AML-193 (cell line): Measurements from ENCODE around the gene ASB2.
A peak's percentile ranks its signal among the peaks of the same experiment; 100 is the strongest.

Source experiments
- DNase-seq, 2 experiments: peaks; one replicate each; lab custom pipeline; 2025; lab: John Stamatoyannopoulos, UW

ASB2 gene

GRCh38 chr14:94000267-94000666 lies 23.9 kb upstream of the ASB2 start:
- no peak for DNase-seq

- no peak for DNase-seq
Observed at GRCh38 chr14:93999573-93999972, 23.2 kb upstream of the ASB2 start.

- no peak for DNase-seq
Observed at GRCh38 chr14:93998871-93999403, 22.6 kb upstream of the ASB2 start.

- DNase-seq: no peak
Observed at GRCh38 chr14:93997916-93998870, 21.8 kb upstream of the ASB2 start.

- DNase-seq: no peak
Observed at GRCh38 chr14:93997082-93997481, 20.7 kb upstream of the ASB2 start, which contains the start of gene CCDC197. Gene CCDC197, plus strand, starts transcription at chr14:93997301. Its CDS starts 831 bp downstream, at chr14:93998132.

GRCh38 chr14:93996130-93996695 lies 19.8 kb upstream of the ASB2 start:
- DNase-seq: no peak

- no peak for DNase-seq
Observed at GRCh38 chr14:93994919-93995682, 18.7 kb upstream of the ASB2 start.

- DNase-seq: no peak
Observed at GRCh38 chr14:93993382-93993781, 17.0 kb upstream of the ASB2 start.

- DNase-seq: no peak
Observed at GRCh38 chr14:93991649-93992048, 15.3 kb upstream of the ASB2 start.

- no peak for DNase-seq
Observed at GRCh38 chr14:93991212-93991611, 14.8 kb upstream of the ASB2 start.

GRCh38 chr14:93989939-93990338 lies 13.6 kb upstream of the ASB2 start:
- peak; percentile 11 to 18 for DNase-seq

GRCh38 chr14:93987815-93988476 lies 11.6 kb upstream of the ASB2 start:
- no peak for DNase-seq

GRCh38 chr14:93987376-93987775 lies 11.0 kb upstream of the ASB2 start:
- no peak for DNase-seq

- DNase-seq: no peak
Observed at GRCh38 chr14:93986955-93987354, 10.6 kb upstream of the ASB2 start.

- peak; percentile 5 to 12 for DNase-seq
Observed at GRCh38 chr14:93984987-93985410, 8.6 kb upstream of the ASB2 start.

- DNase-seq: no peak
Observed at GRCh38 chr14:93984070-93984469, 7.7 kb upstream of the ASB2 start.

- no peak for DNase-seq
Observed at GRCh38 chr14:93982230-93983007, 6.0 kb upstream of the ASB2 start.

- no peak for DNase-seq
Observed at GRCh38 chr14:93981316-93982229, 5.2 kb upstream of the ASB2 start.

- no peak for DNase-seq
Observed at GRCh38 chr14:93980456-93981201, 4.3 kb upstream of the ASB2 start.
